Natural killer cell (primary cell): ENCODE data around the gene RNU5D-1. TPM values are rescaled to one million over a fixed set of nuclear protein-coding genes. Genes with fewer than 3 reads are reported as not detected.

Experiments used
- ATAC-seq, 3 donors: fragments of 150-1000 bp in 2 of 3; fragments of 200-7000 bp in 1 of 3; cut with Tn5 transposase; 1 replicate in 1 of 3; 2 replicates in 2 of 3; pipeline ENCODE4 v1.10.0; 2021; ENCODE audit warnings: mild to moderate bottlenecking in 2 of 3, moderate library complexity in 2 of 3
- DNase-seq, 2 donors: peaks; one replicate each; pipeline versions ENCODE4 v3.0.0 to v3.0.0-alpha.2; 2013 to 2021; ENCODE audit warnings: mixed read lengths in 1 of 2
- H3K27ac ChIP-seq: one replicate; pipeline ENCODE4 v1.5.1; 2013; ENCODE audit warnings: mild to moderate bottlenecking, low read length
- H3K27me3 ChIP-seq: one replicate; pipeline ENCODE4 v1.6.1; 2013; ENCODE audit warnings: low read length; ENCODE audit not compliant: control insufficient read depth, insufficient read depth
- H3K36me3 ChIP-seq: one replicate; pipeline ENCODE4 v1.6.1; 2013; ENCODE audit warnings: low read length; ENCODE audit not compliant: control insufficient read depth, insufficient read depth
- H3K4me1 ChIP-seq: one replicate; pipeline ENCODE4 v1.6.1; 2013; ENCODE audit warnings: low read length; ENCODE audit not compliant: control insufficient read depth, insufficient read depth
- H3K4me3 ChIP-seq: one replicate; pipeline ENCODE4 v1.5.1; 2013; ENCODE audit warnings: low read length
- H3K9me3 ChIP-seq: one replicate; pipeline ENCODE4 v1.6.1; 2013; ENCODE audit warnings: low read length; ENCODE audit not compliant: control insufficient read depth, insufficient read depth
- H3K27ac Mint-ChIP-seq, 2 donors: one replicate each; pipeline ENCODE4 v1.8.0; 2022; ENCODE audit warnings: mild to moderate bottlenecking in 2 of 2, mixed read lengths in 2 of 2, moderate library complexity in 1 of 2
- H3K27me3 Mint-ChIP-seq, 2 donors: one replicate each; pipeline ENCODE4 v1.8.0; 2022; ENCODE audit warnings: low read depth in 2 of 2, mixed read lengths in 2 of 2
- H3K36me3 Mint-ChIP-seq: one replicate; pipeline ENCODE4 v1.8.0; 2022; ENCODE audit warnings: mixed read lengths
- H3K4me1 Mint-ChIP-seq, 2 donors: one replicate each; pipeline ENCODE4 v1.8.0; 2022; ENCODE audit warnings: mixed read lengths in 2 of 2
- H3K4me3 Mint-ChIP-seq: one replicate; pipeline ENCODE4 v1.8.0; 2022; ENCODE audit warnings: mild to moderate bottlenecking, moderate library complexity, mixed read lengths
- H3K9me3 Mint-ChIP-seq, 2 donors: one replicate each; pipeline ENCODE4 v1.8.0; 2022; ENCODE audit warnings: mixed read lengths in 2 of 2
- CTCF ChIP-seq: fragments of 200-600 bp; IDR thresholded peaks from one replicate; pipeline ENCODE4 v1.8.0; 2022; ENCODE audit warnings: antibody characterized with exemption
- WGBS: methylation state at CpG from one replicate; pipeline ENCODE4 v1.1.7; 2013; ENCODE audit warnings: missing lambda C conversion rate; ENCODE audit not compliant: insufficient coverage; 5-methylcytosine and 5-hydroxymethylcytosine counted together
- intact Hi-C: fragments of 100-400 bp; cut with micrococcal nuclease; formaldehyde crosslinking; loops from one replicate; pipeline ENCODE4 v1.14.2; 2022
- total RNA-seq, 4 donors: library from RNA; stranded (reverse); fragments of 120-200 nt in 1 of 4; gene quantifications; one replicate each; pipeline versions ENCODE4 v1.2.3 to v1.2.4, GENCODE V29; 2013 to 2022

The RNU5D-1 gene
- total RNA-seq, 3 donors from 2014 or later (not counting 1 experiment from before 2014, with no cell fraction given) = not detected

GRCh38 chr1:44682883-44683265 lies 48.1 kb downstream of the RNU5D-1 start:
- H3K27ac Mint-ChIP-seq = no peak overlapping the region
- H3K4me3 Mint-ChIP-seq = no peak overlapping the region
- H3K4me1 Mint-ChIP-seq = no peaks in the 10 kb centered on the region
- no peak overlapping the region for H3K4me3 ChIP-seq
- intact Hi-C loops = no loop called here
- no peak for TF ChIP-seq CTCF
- ATAC-seq = no peak
- no peaks in the 10 kb centered on the region for H3K9me3 Mint-ChIP-seq
- no peaks in the 10 kb centered on the region for H3K9me3 ChIP-seq
- no peaks in the 10 kb centered on the region for H3K36me3 Mint-ChIP-seq
- peaks cover under 1% of the 10 kb centered on the region for H3K4me1 ChIP-seq
- DNase-seq = no peak
- no peak overlapping the region for H3K27ac ChIP-seq
- 95% methylated on average over 3 of the region's 3 CpGs for WGBS
- no peaks in the 10 kb centered on the region for H3K27me3 Mint-ChIP-seq
- no peaks in the 10 kb centered on the region for H3K27me3 ChIP-seq
- no peaks in the 10 kb centered on the region for H3K36me3 ChIP-seq

GRCh38 chr1:44681905-44682882 lies 48.8 kb downstream of the RNU5D-1 start:
- H3K36me3 ChIP-seq = no peaks in the 10 kb centered on the region
- H3K9me3 ChIP-seq = no peaks in the 10 kb centered on the region
- no peak for ATAC-seq
- H3K4me3 ChIP-seq = no peak overlapping the region
- H3K36me3 Mint-ChIP-seq = no peaks in the 10 kb centered on the region
- H3K27me3 Mint-ChIP-seq = no peaks in the 10 kb centered on the region
- TF ChIP-seq CTCF = no peak
- H3K27me3 ChIP-seq = no peaks in the 10 kb centered on the region
- no peak overlapping the region for H3K27ac ChIP-seq
- no peak for DNase-seq
- H3K4me1 Mint-ChIP-seq = no peaks in the 10 kb centered on the region
- H3K27ac Mint-ChIP-seq = no peak overlapping the region
- 97% methylated on average over 13 of the region's 14 CpGs for WGBS
- peaks cover 5% of the 10 kb centered on the region for H3K4me1 ChIP-seq
- H3K9me3 Mint-ChIP-seq = no peaks in the 10 kb centered on the region
- H3K4me3 Mint-ChIP-seq = no peak overlapping the region
- intact Hi-C loops = no loop called here

Other genes starting within 250 kb of the RNU5D-1 start
- gene TMEM53, start 56.7 kb downstream of the RNU5D-1 start, total RNA-seq = 1 to 10 TPM; 2.2 to 3.8 (median 3.3) TPM
- gene ARMH1, start 56.5 kb downstream of the RNU5D-1 start, total RNA-seq = 10 to 100 TPM in 1 of 3 donors, 1 to 10 TPM in 2; 1.5 to 25.5 (median 5.0) TPM
- gene KIF2C, start 8.7 kb upstream of the RNU5D-1 start, total RNA-seq = 1 to 10 TPM in 1 of 3 donors, under 1 TPM in 2; 0.59 to 1.3 (median 0.93) TPM
- 1,000 to 10,000 TPM in 2 of 3 donors, 100 to 1,000 TPM in 1; 848 to 1,092 (median 1,009) TPM for gene RPS8, start 44.4 kb upstream of the RNU5D-1 start, total RNA-seq
- under 1 TPM; 0.18 to 0.33 (median 0.28) TPM for gene BEST4, start 57.0 kb upstream of the RNU5D-1 start, total RNA-seq
- gene PLK3, start 69.2 kb upstream of the RNU5D-1 start, total RNA-seq = 10 to 100 TPM; 39.5 to 89.2 (median 78.1) TPM
- gene DYNLT4, start 76.2 kb upstream of the RNU5D-1 start, total RNA-seq = 1 to 10 TPM in 1 of 3 donors, under 1 TPM in 1, not detected in 1; 0.96 to 1.2 TPM
- gene BTBD19, start 77.4 kb upstream of the RNU5D-1 start, total RNA-seq = 1 to 10 TPM; 4.4 to 5.7 (median 4.9) TPM
- gene PTCH2, start 112.1 kb upstream of the RNU5D-1 start, total RNA-seq = 1 to 10 TPM; 1.8 to 3.1 (median 2.4) TPM